Sigmoid colon (tissue), 7 donors: ENCODE measurements around the gene MAGI2. TPM values are rescaled to one million over a fixed set of nuclear protein-coding genes. Genes with fewer than 3 reads are reported as not detected.

Source experiments
- DNase-seq: peaks from one replicate; pipeline ENCODE4 v3.0.0-alpha.2; 2019
- H3K27ac ChIP-seq, 4 donors: fragments of 200-600 bp; sonication (generic); one replicate each; pipeline ENCODE4 v1.5.1; 2016 to 2019; ENCODE audit warnings: mild to moderate bottlenecking in 1 of 4
- H3K27me3 ChIP-seq, 3 donors: fragments of 200-600 bp; sonication (generic); one replicate each; pipeline ENCODE4 v1.5.1; 2019; ENCODE audit warnings: mild to moderate bottlenecking in 1 of 3
- H3K36me3 ChIP-seq, 4 donors: fragments of 200-600 bp; sonication (generic); one replicate each; pipeline ENCODE4 v1.5.1; 2016 to 2019
- H3K4me1 ChIP-seq, 4 donors: fragments of 200-600 bp; sonication (generic); one replicate each; pipeline ENCODE4 v1.5.1; 2017 to 2019
- H3K4me3 ChIP-seq, 4 donors: fragments of 200-600 bp; sonication (generic); one replicate each; pipeline ENCODE4 v1.5.1; 2017 to 2019; ENCODE audit warnings: mild to moderate bottlenecking in 2 of 4, moderate library complexity in 1 of 4
- H3K9me3 ChIP-seq, 4 donors: fragments of 200-600 bp in 3 of 4; sonication (generic) in 3 of 4; one replicate each; pipeline versions ENCODE4 v1.5.1 to v1.6.1; 2013 to 2019
- EP300 ChIP-seq, 4 donors: sonication (generic); formaldehyde crosslinking; IDR thresholded peaks; one replicate each; pipeline ENCODE4 v1.6.1; 2017; ENCODE audit warnings: antibody characterized with exemption in 4 of 4
- POLR2A ChIP-seq, 2 donors: fragments of 450-650 bp; IDR thresholded peaks; one replicate each; pipeline ENCODE4 v1.6.1; 2016; ENCODE audit warnings: antibody characterized with exemption in 2 of 2, mild to moderate bottlenecking in 2 of 2, moderate library complexity in 2 of 2
- POLR2AphosphoS5 ChIP-seq, 4 donors: sonication (generic); formaldehyde crosslinking; IDR thresholded peaks; one replicate each; pipeline ENCODE4 v1.6.1; 2017; ENCODE audit warnings: antibody characterized with exemption in 4 of 4
- WGBS, 2 donors: extraction: QIAGEN DNeasy Blood & Tissue Kit; methylation state at CpG; one replicate each; pipeline ENCODE4 v1.1.7; 2013; 5-methylcytosine and 5-hydroxymethylcytosine counted together
- intact Hi-C: fragments of 100-400 bp; cut with DNase I; formaldehyde crosslinking; loops from one replicate; pipeline ENCODE4 v1.15.1; 2023
- polyA plus RNA-seq, 3 donors: library from polyadenylated mRNA; stranded (reverse); fragments of 200-250 nt; gene quantifications; one replicate each; pipeline ENCODE4 v1.2.3, GENCODE V29; 2013
- total RNA-seq, 4 donors: library from RNA; depleted of rRNA; stranded (reverse); fragments of >200 nt; gene quantifications; one replicate each; pipeline ENCODE4 v1.1.0, GENCODE V29; 2016
- TF ChIP-seq, protein P1 (sequence below), 4 experiments: fragments of 450-650 bp in 3 of 4; fragments of 200-600 bp in 1 of 4; IDR thresholded peaks; one replicate each; pipeline ENCODE4 v1.5.1; 2016 to 2019; ENCODE audit warnings: antibody characterized with exemption in 4 of 4, mild to moderate bottlenecking in 3 of 4, moderate library complexity in 2 of 4
- donor health status: healthy with polysubstance abuse.
- donor health status: Bipolar disorder and iron deficiency.
- donor health status: healthy.

MAGI2 gene
- total and polyA plus RNA-seq, 7 donors = 0.69 to 26.9 (median 14.7) TPM

DNA sequence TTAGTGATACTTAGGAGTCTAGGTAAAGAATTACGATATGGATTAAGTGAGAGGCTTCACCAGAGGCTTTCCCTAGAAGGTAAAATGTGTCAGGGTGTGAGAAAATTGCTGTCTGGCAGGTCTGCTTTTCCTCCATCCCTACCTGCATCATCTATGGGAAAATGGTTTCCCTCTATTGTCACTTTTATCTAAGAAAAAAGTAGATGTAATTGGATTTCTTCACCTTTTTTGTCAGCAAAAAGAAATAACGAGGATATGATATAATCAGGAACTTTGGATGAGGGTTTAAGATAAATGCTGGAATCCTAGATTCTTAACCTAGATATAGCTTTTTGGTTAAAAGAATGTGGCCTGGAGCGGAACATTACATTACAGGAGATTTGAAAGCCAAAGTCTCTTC is 146.1 kb downstream of the MAGI2 start:
- no peak overlapping the region for H3K27ac ChIP-seq
- H3K36me3 ChIP-seq = no peaks in the 10 kb centered on the region
- intact Hi-C loops = no loop called here
- peaks cover 0 to 7% (median 2%) of the 10 kb centered on the region in 4 donors for H3K4me1 ChIP-seq
- DNase-seq = no peak
- no peaks in the 10 kb centered on the region for H3K9me3 ChIP-seq
- WGBS, 2 donors = 76 to 82% methylated on average over 3 of the region's 3 CpGs
- TF ChIP-seq, protein P1, sequence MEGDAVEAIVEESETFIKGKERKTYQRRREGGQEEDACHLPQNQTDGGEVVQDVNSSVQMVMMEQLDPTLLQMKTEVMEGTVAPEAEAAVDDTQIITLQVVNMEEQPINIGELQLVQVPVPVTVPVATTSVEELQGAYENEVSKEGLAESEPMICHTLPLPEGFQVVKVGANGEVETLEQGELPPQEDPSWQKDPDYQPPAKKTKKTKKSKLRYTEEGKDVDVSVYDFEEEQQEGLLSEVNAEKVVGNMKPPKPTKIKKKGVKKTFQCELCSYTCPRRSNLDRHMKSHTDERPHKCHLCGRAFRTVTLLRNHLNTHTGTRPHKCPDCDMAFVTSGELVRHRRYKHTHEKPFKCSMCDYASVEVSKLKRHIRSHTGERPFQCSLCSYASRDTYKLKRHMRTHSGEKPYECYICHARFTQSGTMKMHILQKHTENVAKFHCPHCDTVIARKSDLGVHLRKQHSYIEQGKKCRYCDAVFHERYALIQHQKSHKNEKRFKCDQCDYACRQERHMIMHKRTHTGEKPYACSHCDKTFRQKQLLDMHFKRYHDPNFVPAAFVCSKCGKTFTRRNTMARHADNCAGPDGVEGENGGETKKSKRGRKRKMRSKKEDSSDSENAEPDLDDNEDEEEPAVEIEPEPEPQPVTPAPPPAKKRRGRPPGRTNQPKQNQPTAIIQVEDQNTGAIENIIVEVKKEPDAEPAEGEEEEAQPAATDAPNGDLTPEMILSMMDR (IDR thresholded peaks at IDR 0.05) = no peak
- no peak for TF ChIP-seq EP300 (IDR thresholded peaks at IDR 0.05)
- TF ChIP-seq POLR2AphosphoS5 (IDR thresholded peaks at IDR 0.05) = no peak
- TF ChIP-seq POLR2A (IDR thresholded peaks at IDR 0.05) = no peak
- H3K4me3 ChIP-seq = no peak overlapping the region
- no peaks in the 10 kb centered on the region for H3K27me3 ChIP-seq

DNA sequence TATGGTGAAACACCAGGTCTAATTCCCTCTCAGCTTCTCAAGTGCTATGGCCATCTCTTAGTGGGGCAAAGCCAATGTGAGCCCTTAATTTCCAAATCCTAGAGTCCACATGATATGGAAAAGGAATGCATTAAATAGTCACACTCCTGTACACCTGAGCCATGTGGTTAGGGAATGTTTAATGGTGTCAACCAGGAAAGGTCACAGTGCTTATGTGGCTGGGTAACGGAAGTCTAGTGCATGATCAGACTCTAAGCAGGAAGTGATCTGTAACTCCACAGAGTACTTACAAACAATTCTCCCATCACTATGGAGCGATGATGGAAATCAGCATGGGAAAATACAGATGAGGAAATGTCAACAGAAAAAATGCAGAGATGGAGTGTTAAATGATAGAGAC is 148.8 kb downstream of the MAGI2 start:
- WGBS, 2 donors = 88 to 92% methylated on average over 2 of the region's 2 CpGs
- intact Hi-C loops = no loop called here
- H3K27me3 ChIP-seq = no peaks in the 10 kb centered on the region

DNA sequence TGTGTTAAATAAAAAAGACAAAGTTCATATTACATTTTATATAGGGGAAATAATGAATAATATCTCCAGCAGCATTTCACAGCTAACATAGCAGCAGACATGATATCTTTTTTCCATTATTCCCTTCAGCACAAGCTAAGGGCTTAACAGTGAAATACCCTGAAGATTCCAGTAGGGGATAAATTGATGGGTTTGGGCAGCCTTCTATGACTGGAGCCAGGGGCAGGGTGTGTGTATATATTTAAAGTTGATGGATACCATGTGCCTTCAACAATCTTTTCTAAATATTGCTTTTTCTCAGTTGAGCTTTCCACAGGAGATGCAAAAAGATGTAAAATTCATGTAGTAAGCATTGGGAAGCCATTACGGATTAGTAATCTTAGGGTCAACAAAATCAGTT is 151.2 kb downstream of the MAGI2 start:
- no peaks in the 10 kb centered on the region for H3K27me3 ChIP-seq
- intact Hi-C loops = no loop called here
- DNase-seq = no peak
- no peaks in the 10 kb centered on the region for H3K4me1 ChIP-seq
- no peak overlapping the region for H3K4me3 ChIP-seq
- no peak for TF ChIP-seq POLR2AphosphoS5 (IDR thresholded peaks at IDR 0.05)
- no peak for TF ChIP-seq POLR2A (IDR thresholded peaks at IDR 0.05)
- no peak for TF ChIP-seq EP300 (IDR thresholded peaks at IDR 0.05)
- TF ChIP-seq, protein P1 (IDR thresholded peaks at IDR 0.05) = no peak
- H3K36me3 ChIP-seq = no peaks in the 10 kb centered on the region
- 88% methylated on average over 1 of the region's 1 CpG for WGBS, 2 donors
- H3K27ac ChIP-seq = no peak overlapping the region
- H3K9me3 ChIP-seq = no peaks in the 10 kb centered on the region

More for the DNA sequence above, 148.8 kb downstream of the MAGI2 start:
- no peak overlapping the region for H3K27ac ChIP-seq
- peaks cover 0 to 7% (median 2%) of the 10 kb centered on the region in 4 donors for H3K4me1 ChIP-seq
- TF ChIP-seq EP300 (IDR thresholded peaks at IDR 0.05) = no peak
- no peak for TF ChIP-seq POLR2A (IDR thresholded peaks at IDR 0.05)
- TF ChIP-seq, protein P1 (IDR thresholded peaks at IDR 0.05) = no peak
- no peak for TF ChIP-seq POLR2AphosphoS5 (IDR thresholded peaks at IDR 0.05)
- no peak for DNase-seq
- H3K9me3 ChIP-seq = no peaks in the 10 kb centered on the region
- H3K36me3 ChIP-seq = no peaks in the 10 kb centered on the region
- H3K4me3 ChIP-seq = no peak overlapping the region

DNA sequence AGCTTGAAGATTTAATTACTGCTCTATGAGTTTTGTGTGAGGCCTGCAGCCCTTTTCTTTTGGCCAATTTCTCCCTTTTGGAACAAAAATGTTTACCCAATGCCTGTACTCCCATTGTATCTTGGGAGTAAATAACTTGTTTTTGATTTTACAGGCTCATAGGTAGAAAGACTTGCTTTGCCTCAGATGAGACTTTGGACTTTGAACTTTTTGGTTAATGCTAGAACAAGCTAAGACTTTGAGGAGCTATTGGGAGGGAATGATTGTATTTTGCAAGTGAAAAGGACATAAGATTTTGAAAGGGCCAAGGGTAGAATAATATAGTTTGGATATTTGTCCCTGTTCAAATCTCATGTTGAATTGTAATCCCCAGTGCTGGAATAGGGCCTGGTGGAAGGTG is 152.0 kb downstream of the MAGI2 start:
- intact Hi-C loops = no loop called here
- Histone ChIP-seq H3K27ac (no peak overlapping the region), H3K4me1 (no peaks in the 10 kb centered on the region), H3K9me3 (no peaks in the 10 kb centered on the region), H3K36me3 (no peaks in the 10 kb centered on the region), H3K27me3 (no peaks in the 10 kb centered on the region), H3K4me3 (no peak overlapping the region)
- DNase-seq = no peak
- TF ChIP-seq POLR2AphosphoS5 (IDR thresholded peaks at IDR 0.05) = no peak
- no peak for TF ChIP-seq EP300 (IDR thresholded peaks at IDR 0.05)
- TF ChIP-seq POLR2A (IDR thresholded peaks at IDR 0.05) = no peak
- TF ChIP-seq, protein P1 (IDR thresholded peaks at IDR 0.05) = no peak

DNA sequence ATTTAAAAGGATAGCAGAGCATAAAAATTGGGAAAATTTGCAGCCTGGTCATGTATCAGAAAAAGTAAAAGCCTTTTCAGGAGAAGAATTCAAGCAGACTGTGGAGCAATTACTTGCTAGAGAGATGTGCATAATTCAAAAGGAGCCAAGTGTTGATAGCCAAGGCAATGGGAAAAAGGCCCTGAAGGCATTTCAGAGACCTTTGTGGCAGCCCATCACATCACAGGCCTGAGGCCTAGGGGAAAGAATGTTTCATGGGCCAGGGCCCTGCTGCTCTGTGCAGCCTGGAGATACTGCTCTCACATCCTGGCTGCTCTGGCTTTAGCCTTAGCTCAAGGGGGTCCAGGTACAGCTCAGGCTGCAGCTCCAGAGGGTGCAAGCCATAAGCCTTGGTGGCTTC is 152.9 kb downstream of the MAGI2 start:
- H3K27ac ChIP-seq = no peak overlapping the region
- no peaks in the 10 kb centered on the region for H3K27me3 ChIP-seq
- intact Hi-C loops = no loop called here
- TF ChIP-seq POLR2AphosphoS5 (IDR thresholded peaks at IDR 0.05) (no peak), POLR2A (IDR thresholded peaks at IDR 0.05) (no peak), EP300 (IDR thresholded peaks at IDR 0.05) (no peak)
- TF ChIP-seq, protein P1 (IDR thresholded peaks at IDR 0.05) = no peak
- no peaks in the 10 kb centered on the region for H3K9me3 ChIP-seq
- no peak for DNase-seq
- no peaks in the 10 kb centered on the region for H3K4me1 ChIP-seq
- H3K4me3 ChIP-seq = no peak overlapping the region
- no peaks in the 10 kb centered on the region for H3K36me3 ChIP-seq
